Transverse colon (tissue), 4 donors: Measurements from ENCODE around the gene MID2. TPM values are rescaled to one million over a fixed set of nuclear protein-coding genes. Genes with fewer than 3 reads are reported as not detected.

Experiments
- DNase-seq: peaks from one replicate; pipeline ENCODE4 v3.0.0-alpha.2; 2019
- H3K27ac ChIP-seq, 4 donors: fragments of 200-600 bp; sonication (generic); 2 replicates each; pipeline ENCODE4 v1.5.1; 2016 to 2018; ENCODE audit warnings: inconsistent platforms in 4 of 4
- H3K27me3 ChIP-seq: fragments of 200-600 bp; sonication (generic); 2 replicates; pipeline ENCODE4 v1.5.1; 2017; ENCODE audit warnings: inconsistent platforms
- H3K36me3 ChIP-seq, 4 donors: fragments of 200-600 bp; sonication (generic); 2 replicates each; pipeline ENCODE4 v1.5.1; 2017 to 2019; ENCODE audit warnings: inconsistent platforms in 4 of 4
- H3K4me1 ChIP-seq, 4 donors: fragments of 200-600 bp; sonication (generic); 2 replicates each; pipeline ENCODE4 v1.5.1; 2017 to 2020; ENCODE audit warnings: inconsistent platforms in 4 of 4
- H3K4me3 ChIP-seq, 4 donors: fragments of 200-600 bp; sonication (generic); 1 replicate in 1 of 4; 2 replicates in 3 of 4; pipeline versions ENCODE4 v1.5.1 to v1.6.1; 2017 to 2019; ENCODE audit warnings: inconsistent platforms in 4 of 4
- H3K9me3 ChIP-seq, 2 donors: fragments of 200-600 bp; sonication (generic); 2 replicates each; pipeline ENCODE4 v1.5.1; 2017 to 2019; ENCODE audit warnings: inconsistent platforms in 2 of 2
- CTCF ChIP-seq, 5 experiments: fragments of 200-600 bp in 3 of 5; fragments of 450-650 bp in 2 of 5; sonication (generic) in 3 of 5; IDR thresholded peaks; 1 replicate in 2 of 5; 2 replicates in 3 of 5; pipeline ENCODE4 v1.5.1; 2016 to 2017; ENCODE audit warnings: antibody characterized with exemption in 5 of 5, inconsistent platforms in 3 of 5, mild to moderate bottlenecking in 2 of 5, moderate library complexity in 1 of 5
- EP300 ChIP-seq: sonication (generic); formaldehyde crosslinking; IDR thresholded peaks from one replicate; pipeline ENCODE4 v1.6.1; 2017; ENCODE audit warnings: antibody characterized with exemption, low read depth
- POLR2A ChIP-seq: fragments of 450-650 bp; IDR thresholded peaks from one replicate; pipeline ENCODE4 v1.6.1; 2016; ENCODE audit warnings: antibody characterized with exemption, mild to moderate bottlenecking, moderate library complexity
- POLR2AphosphoS5 ChIP-seq, 3 donors: sonication (generic); formaldehyde crosslinking; IDR thresholded peaks; one replicate each; pipeline ENCODE4 v1.6.1; 2016; ENCODE audit warnings: antibody characterized with exemption in 3 of 3
- WGBS, 2 donors: methylation state at CpG; one replicate each; pipeline ENCODE4 v1.1.5; 2018; ENCODE audit warnings: low coverage in 1 of 2; 5-methylcytosine and 5-hydroxymethylcytosine counted together
- in situ Hi-C, 4 donors: fragments of 200-750 bp; cut with MboI; loops; one replicate each; pipeline versions ENCODE4 v1.15.0 to v1.15.1; 2017; ENCODE audit warnings: low sequenced_read_pairs in 3 of 4, low pct_ligation_motif_present in 1 of 4, low pct_unique_long_range_greater_than_20kb in 1 of 4
- intact Hi-C: fragments of 100-400 bp; cut with DNase I; formaldehyde crosslinking; loops from one replicate; pipeline ENCODE4 v1.15.1; 2023; ENCODE audit warnings: low total_unique reads
- total RNA-seq, 4 donors: library from RNA; depleted of rRNA; stranded (reverse); fragments of >200 nt; gene quantifications; one replicate each; pipeline ENCODE4 v1.1.0, GENCODE V29; 2016

Gene MID2
- total RNA-seq, 4 donors from 2014 or later: 4.6 to 76.6 (median 12.8) TPM

- H3K9me3 ChIP-seq: no peaks in the 10 kb centered on the region
- TF ChIP-seq EP300 (no peak), CTCF (IDR thresholded peaks at IDR 0.05) (no peak), POLR2A (no peak), POLR2AphosphoS5 (IDR thresholded peaks at IDR 0.05) (no peak)
- intact Hi-C loops: no loop called here
- H3K27ac ChIP-seq: peak overlapping the region in 1 of 4 donors; percentile 90
- no peak for DNase-seq
- H3K27me3 ChIP-seq: no peaks in the 10 kb centered on the region
- H3K4me3 ChIP-seq: no peak overlapping the region
- H3K4me1 ChIP-seq: peaks cover 0 to 6% (median 2%) of the 10 kb centered on the region in 4 donors
- WGBS, 2 donors: 62% methylated on average over 4 of the region's 4 CpGs; no CpG with 5 or more reads in 1 of the 2 donors
- no peaks in the 10 kb centered on the region for H3K36me3 ChIP-seq
- in situ Hi-C loops: no loop called here
These were observed 2.2 kb downstream of the MID2 start for GRCh38 chrX:107827852-107828251.

GRCh38 chrX:107829878-107830277, 4.2 kb downstream of the MID2 start:
- DNase-seq: no peak
- WGBS, 2 donors: 32% methylated on average over 1 of the region's 1 CpG; no CpG with 5 or more reads in 1 of the 2 donors
- intact Hi-C loops: no loop called here
- Histone ChIP-seq H3K4me3 (no peak overlapping the region), H3K4me1 (peaks cover 0 to 6% (median 2%) of the 10 kb centered on the region in 4 donors), H3K36me3 (no peaks in the 10 kb centered on the region), H3K27me3 (no peaks in the 10 kb centered on the region), H3K27ac (no peak overlapping the region), H3K9me3 (no peaks in the 10 kb centered on the region)
- in situ Hi-C loops: no loop called here
- TF ChIP-seq EP300 (no peak), POLR2AphosphoS5 (IDR thresholded peaks at IDR 0.05) (no peak), POLR2A (no peak), CTCF (IDR thresholded peaks at IDR 0.05) (no peak)

- DNase-seq: no peak
- Histone ChIP-seq H3K27ac (no peak overlapping the region), H3K4me1 (peaks cover 0 to 6% (median 2%) of the 10 kb centered on the region in 4 donors), H3K36me3 (no peaks in the 10 kb centered on the region), H3K4me3 (no peak overlapping the region), H3K9me3 (no peaks in the 10 kb centered on the region), H3K27me3 (no peaks in the 10 kb centered on the region)
- WGBS, 2 donors: 85% methylated on average over 7 of the region's 7 CpGs; no CpG with 5 or more reads in 1 of the 2 donors
- in situ Hi-C loops: no loop called here
- intact Hi-C loops: no loop called here
- TF ChIP-seq CTCF (IDR thresholded peaks at IDR 0.05) (no peak), POLR2AphosphoS5 (IDR thresholded peaks at IDR 0.05) (no peak), POLR2A (no peak), EP300 (no peak)
These were observed 5.5 kb downstream of the MID2 start for GRCh38 chrX:107831071-107831730.

GRCh38 chrX:107834275-107835201, 8.9 kb downstream of the MID2 start:
- Histone ChIP-seq H3K9me3 (no peaks in the 10 kb centered on the region), H3K4me3 (no peak overlapping the region), H3K27me3 (no peaks in the 10 kb centered on the region), H3K4me1 (no peaks in the 10 kb centered on the region), H3K36me3 (no peaks in the 10 kb centered on the region), H3K27ac (no peak overlapping the region)
- DNase-seq: no peak
- in situ Hi-C loops: no loop called here
- intact Hi-C loops: no loop called here
- 72 to 75% methylated on average over 1 to 3 of the region's 3 CpGs for WGBS, 2 donors
- TF ChIP-seq POLR2A: no peak
- TF ChIP-seq EP300: no peak
- no peak for TF ChIP-seq CTCF (IDR thresholded peaks at IDR 0.05)
- no peak for TF ChIP-seq POLR2AphosphoS5 (IDR thresholded peaks at IDR 0.05)
